HG03378 (cell line): ENCODE results near the gene XXYLT1.

Experiments used
- ATAC-seq: cut with Tn5 transposase; IDR thresholded peaks from one replicate; pipeline ENCODE4 v1.9.1; 2021; ENCODE audit warnings: mild to moderate bottlenecking, moderate library complexity; ENCODE audit not compliant: unreplicated experiment

XXYLT1 gene

GRCh38 chr3:195085356-195086130 lies 185.4 kb downstream of the XXYLT1 start:
- ATAC-seq, result no peak

- ATAC-seq, result no peak
These were observed 186.2 kb downstream of the XXYLT1 start for GRCh38 chr3:195084746-195085145.

- ATAC-seq, result no peak
These were observed 187.3 kb downstream of the XXYLT1 start for GRCh38 chr3:195083659-195084058.

- no peak for ATAC-seq
These were observed 188.1 kb downstream of the XXYLT1 start for GRCh38 chr3:195082811-195083210.

DNA sequence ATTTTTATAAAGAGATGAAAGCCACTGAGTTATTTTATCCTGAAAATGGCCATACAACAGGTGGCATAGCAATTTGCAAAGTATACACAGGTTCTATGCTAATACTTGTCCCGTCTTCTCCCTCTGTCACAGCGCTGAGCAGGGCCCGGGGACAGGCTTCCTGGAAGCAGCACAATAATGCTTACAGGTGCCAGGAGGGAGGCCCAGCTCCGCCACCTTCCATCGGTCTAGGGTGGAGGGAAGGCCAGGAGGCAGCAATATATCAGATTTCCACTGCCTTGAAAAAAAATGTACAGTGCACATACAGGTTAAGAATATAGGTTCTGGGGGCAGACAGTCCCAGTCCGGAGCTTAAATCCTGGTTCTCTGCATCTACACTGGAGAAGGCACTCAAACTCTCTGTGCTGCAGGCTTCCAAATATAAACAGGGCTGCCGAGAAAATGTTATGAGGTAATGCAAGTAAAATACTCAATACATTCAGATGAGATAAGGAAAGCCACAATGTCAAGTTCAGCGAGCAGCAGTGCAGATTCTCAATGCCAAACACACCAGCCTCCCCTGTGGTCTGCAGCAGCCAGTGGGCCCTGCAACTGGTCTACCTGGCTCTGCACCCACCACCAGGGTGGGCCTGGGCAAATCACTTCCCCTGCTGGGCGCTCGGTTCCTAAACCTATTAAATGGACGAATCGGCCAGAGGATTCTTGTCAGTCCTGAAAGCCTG lies 189.6 kb downstream of the XXYLT1 start:
- ATAC-seq, result no peak

GRCh38 chr3:195080571-195081151 lies 190.3 kb downstream of the XXYLT1 start:
- no peak for ATAC-seq

DNA sequence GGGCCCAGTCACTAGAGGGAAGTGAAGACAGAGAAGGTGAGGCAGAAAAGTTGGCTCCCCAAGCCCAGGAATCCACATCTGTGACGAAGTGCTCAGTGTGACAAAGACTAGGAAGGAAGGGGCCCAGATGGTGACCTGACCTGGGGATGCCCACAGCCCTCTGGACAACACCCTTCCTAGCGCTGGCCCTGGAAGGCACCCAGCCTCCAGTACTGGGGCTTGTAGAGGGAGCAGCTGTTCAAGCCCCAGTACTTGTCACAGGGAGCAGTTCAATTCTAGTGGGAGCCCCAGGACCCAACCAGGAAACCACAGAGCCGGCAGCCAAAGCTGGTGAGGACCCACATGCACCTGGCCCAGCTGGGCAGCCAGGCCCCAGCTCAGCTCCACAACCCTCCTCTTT lies 190.8 kb downstream of the XXYLT1 start:
- ATAC-seq, result no peak

- ATAC-seq, result no peak
These were observed 191.3 kb downstream of the XXYLT1 start for GRCh38 chr3:195079636-195080035.

DNA sequence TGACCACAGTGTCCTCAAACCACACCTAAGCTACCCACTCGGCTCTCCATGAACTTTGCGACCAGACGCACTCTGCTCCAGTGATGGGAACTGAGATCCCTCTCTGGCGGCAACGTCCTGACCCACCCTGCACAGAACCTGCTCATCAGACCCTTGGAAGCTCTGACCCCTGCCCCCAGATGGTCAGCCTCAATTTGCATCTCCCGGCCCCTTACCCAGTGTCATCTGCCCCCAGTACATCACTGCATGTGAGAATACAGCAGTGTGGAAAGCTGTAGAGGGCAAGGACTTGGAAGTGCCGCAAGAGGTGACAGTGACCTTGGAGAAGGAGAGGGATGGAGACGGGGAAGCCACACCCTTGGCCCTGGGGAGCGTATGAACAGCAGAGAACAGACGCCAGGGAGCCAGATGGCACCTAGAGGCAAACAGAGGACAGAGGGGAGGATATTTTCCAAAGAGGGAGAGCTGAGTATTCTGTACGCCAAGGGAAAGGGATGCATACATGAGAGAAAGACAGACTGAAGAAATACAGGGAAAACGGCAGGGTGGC lies 192.0 kb downstream of the XXYLT1 start:
- ATAC-seq, result no peak

DNA sequence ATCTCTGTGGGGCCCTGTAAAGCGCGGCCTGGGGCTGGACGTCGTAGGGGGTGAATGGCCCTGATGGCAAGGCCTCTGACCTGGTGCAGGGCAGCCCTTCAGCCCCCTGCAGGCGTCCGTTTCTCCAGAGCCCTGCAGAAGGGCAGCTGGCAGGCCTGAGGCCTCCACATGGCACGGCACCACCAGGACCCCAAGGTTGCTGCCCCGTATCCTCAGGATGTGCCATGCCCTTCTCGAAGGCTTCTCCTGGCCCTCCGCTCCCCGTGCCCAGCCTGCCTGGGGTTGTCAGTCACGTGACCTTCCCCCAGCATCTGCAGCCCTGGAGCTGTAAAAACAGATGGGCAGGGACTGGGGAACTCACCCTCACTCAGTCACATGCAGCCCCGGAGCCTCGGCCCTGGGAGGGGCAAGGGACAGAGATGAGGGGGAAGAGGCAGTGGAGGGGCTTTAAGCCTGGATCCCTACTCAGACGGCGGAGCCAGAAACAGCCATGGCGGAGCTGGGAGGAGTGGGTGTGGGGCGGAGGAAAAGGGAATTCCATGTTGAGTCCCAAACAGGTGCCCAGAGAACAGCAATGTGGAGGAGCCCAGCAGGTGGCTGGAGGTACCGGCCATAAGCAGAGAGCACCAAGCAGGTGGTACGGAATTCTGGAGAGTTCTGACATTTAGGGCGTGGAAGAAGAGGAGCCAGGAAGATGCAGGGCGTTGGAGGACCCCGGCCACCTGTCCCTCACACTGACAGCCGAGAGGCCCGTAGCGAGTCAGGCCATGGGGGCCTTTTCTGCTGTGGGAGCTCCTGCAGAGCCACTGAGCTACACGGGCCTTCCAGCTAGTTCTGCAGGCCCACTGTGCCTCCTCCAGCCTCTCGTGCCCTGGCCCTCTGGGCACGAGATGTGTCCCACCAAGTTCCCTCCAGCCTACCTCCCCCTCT lies 193.1 kb downstream of the XXYLT1 start:
- no peak for ATAC-seq

GRCh38 chr3:195076981-195077610 lies 193.9 kb downstream of the XXYLT1 start:
- no peak for ATAC-seq

DNA sequence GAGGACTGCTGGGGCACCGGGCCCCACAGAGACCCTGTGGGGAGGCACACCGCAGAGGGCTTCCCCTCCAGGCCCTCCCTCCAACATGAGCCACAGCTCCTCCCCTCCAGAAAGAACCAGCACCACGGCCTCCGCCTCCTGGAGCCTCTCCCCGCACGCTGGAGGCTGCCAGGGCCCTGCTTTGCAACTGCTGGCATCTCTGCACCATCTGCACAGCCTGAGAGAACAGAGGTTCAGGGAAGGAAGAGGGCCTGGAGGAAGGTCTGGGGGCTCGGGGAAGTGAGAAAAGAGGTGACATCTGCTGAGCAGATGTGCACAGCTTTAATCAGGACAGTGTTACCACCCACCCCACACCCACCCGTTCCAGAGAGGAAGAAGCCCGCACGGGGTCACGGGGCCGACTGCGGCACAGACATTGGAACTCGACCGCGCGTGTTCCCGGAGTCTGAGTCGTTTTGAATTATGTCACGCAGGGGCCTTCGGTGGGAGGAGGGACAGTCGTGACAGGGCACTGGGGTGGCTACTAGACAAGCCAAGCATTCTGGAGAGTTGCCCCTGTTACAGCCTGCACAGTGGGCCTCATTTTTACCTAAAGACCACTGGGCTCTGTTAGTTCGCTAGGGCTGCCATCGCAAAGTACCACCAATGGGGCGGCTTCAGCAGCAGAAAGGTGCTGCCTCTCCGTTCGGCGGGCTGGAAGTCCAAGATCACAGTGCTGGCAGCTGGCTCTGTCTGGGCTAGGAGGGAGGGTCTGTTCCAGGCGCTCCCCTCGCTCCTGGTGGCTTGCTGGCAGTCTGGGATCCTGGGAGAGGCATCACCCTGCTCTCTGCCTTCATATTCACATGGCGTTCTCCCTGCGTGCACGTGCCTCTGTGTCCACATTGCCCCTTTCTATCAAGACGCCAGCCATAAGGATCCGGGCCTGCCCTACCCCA lies 194.8 kb downstream of the XXYLT1 start:
- ATAC-seq, result no peak

DNA sequence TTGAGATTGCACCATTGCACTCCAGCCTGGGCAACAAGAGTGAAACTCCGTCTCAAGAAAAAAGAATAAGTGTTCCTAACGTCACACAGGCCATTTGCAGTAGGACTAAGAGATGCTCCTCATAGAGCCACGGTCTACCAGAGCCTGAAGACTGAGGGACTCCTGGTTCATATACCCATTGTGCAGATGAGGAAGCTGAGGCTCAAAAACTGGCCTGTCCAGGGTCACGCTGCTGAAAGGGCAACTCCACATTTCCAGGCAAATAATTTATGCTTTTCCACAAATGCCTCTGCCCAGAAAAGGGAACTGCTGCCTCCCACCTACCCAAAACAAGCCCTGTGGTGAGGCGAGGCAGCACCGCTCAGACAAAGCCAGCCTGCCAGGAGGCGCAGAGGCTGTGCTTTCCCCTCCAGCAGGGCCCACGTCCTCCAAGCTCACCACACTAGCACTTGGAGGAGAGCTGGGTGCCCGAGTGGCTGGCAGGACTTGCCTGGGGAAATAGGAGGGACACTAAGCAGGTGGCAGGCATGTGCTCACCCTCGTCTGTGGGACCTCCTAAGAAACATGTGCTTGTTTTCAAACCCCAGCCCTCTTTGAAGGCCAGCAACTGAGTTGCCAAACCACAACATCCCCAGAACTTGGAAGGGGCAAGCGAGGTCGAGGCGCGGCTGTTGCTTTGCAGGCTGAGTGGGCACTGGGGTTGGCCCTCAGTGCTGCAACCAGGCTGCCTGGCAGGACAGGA lies 195.6 kb downstream of the XXYLT1 start:
- no peak for ATAC-seq

DNA sequence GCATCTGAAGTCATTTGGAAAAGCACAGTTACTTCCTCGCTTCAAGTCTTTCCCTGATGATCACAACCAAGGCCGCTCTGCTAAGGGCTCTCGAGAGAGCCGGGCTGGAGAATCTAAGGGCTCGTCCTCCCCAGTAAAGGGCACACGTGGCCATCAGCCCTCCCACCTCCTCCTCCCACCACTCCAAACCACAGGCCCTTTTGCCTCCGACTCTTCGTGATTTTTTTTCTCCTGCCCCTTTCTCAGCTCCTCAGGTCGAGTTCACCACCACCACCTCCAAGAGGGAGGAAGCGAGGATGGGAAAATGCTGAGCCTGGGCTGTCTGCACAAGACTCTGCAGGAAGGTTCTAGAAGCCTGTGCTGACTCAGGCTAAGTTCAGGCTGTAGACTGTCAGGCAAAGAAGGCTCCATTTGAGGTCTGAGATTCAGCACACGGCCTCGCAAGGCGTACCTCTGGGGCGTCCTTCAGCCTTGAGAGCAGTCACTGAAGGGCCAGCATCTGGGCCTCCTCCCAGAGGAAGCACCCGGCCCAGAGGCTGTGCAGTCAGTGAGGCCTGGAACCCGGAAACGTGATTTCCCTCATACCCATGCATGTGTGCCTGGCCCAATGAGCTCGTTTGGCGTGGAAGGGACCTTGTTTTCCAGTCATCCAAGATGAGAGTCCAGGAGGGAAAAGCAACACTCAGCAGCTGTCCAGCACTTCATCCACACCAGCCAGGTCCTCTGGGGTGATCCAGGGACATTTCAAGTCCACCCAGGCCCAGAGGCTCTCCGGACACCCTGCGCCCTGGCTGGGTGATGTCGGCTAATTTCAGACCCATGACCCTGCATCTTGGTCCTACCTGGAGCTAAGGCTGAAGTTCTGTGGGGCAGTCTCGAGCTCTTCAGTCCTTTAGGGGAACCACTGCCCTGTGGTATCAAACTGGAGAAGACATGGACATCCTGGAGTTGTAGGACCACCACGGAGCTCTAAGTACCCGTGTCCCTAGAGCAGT lies 196.8 kb downstream of the XXYLT1 start:
- ATAC-seq, result no peak

- no peak for ATAC-seq
These were observed 197.9 kb downstream of the XXYLT1 start for GRCh38 chr3:195072916-195073564.

DNA sequence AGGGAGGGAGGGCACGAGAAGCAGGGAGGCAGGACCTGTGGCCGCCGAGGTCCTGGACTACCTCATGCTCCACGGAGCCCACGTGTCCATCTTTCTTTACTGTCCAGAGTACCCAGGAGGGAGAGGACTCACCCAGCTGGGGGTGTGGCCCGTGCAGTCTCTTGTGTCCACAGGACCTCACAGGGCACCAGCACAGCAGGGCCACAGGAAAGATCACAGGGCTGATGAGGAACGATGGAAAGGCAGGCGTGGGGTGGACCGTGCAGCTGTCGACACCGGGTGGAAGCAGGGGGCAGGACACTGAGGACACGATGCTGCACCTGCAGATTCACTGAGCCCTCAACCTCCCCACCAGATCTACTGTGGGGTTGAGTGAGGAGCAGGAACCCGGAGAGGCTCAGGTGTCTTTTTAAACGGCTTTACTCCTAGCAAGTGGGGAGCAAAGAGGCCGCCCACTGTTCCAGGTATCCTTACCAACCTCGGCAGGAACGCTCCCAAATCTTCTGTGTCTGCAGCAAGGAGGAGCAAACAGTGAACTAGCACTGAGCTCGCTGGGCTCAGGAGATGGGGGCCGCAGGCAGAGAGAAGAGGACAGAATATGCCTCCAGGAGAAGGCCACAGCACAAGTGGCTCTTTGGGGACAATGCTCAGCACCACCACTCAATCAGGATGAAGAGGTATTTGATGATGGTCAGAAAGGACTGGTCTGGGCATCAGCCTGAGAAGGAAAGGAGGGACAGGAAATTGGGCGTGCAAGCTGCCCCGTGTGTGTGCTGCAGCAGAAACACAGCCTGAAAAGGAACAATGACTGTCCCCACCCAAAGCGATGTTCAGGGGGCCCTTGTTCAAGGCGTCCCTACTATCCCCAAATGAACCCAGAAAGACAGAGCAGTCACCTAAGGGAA lies 198.8 kb downstream of the XXYLT1 start:
- no peak for ATAC-seq
